A549 (cell line): ENCODE data around the gene PAPPA.

Source experiments
- CHD2 ChIP-seq: fragments of 150-350 bp; IDR thresholded peaks from 2 replicates; pipeline ENCODE4 v1.6.1; 2014; ENCODE audit warnings: low read length; ENCODE audit not compliant: partially characterized antibody
- CTCF ChIP-seq: fragments of >200 bp; sonication (Bioruptor Twin); formaldehyde crosslinking; IDR thresholded peaks from 3 replicates; pipeline ENCODE4 v1.5.1; 2016
- ESRRA ChIP-seq: fragments of 150-350 bp; IDR thresholded peaks from 2 replicates; pipeline ENCODE4 v1.6.1; 2014; ENCODE audit warnings: mild to moderate bottlenecking, low read length, borderline replicate concordance
- NPAS2 ChIP-seq: fragments of 250-450 bp; sonication (Bioruptor Pico); IDR thresholded peaks from 2 replicates; pipeline ENCODE4 v1.8.0; 2022; ENCODE audit warnings: mild to moderate bottlenecking, moderate library complexity, borderline replicate concordance
- POLR2A ChIP-seq: IDR thresholded peaks from 2 replicates; pipeline ENCODE4 v1.6.1; 2012; ENCODE audit warnings: mild to moderate bottlenecking, low read length
- POLR2AphosphoS2 ChIP-seq: conservative IDR thresholded peaks from 2 replicates; pipeline ENCODE4 v1.6.1; 2012; ENCODE audit warnings: low read length, improper control_type of control experiment, inconsistent platforms

- TF ChIP-seq POLR2AphosphoS2 (no peak), CTCF (no peak), ESRRA (no peak), POLR2A (no peak), NPAS2 (CRISPR knock-in tag) (no peak), CHD2 (no peak)
Measured at GRCh38 chr9:116391306-116391900, 237.8 kb downstream of the PAPPA start.
